Astrocyte (in vitro differentiated cells and primary cell): ENCODE measurements around the gene STRN3. TPM values are rescaled to one million over a fixed set of nuclear protein-coding genes. Genes with fewer than 3 reads are reported as not detected.

Experiments used
- DNase-seq: peaks from one replicate; pipeline ENCODE4 v3.0.0-alpha.2; 2010; ENCODE audit warnings: low read depth
- FAIRE-seq: peaks from 2 replicates; lab custom pipeline; 2011; peaks lifted over from hg19 to GRCh38; lab: Jason Lieb, UNC
- H2AFZ ChIP-seq: 2 replicates; pipeline ENCODE4 v1.6.0; 2012; ENCODE audit warnings: low read depth, low read length, inconsistent platforms
- H3K27ac ChIP-seq: 2 replicates; pipeline ENCODE4 v1.5.1; 2011; ENCODE audit warnings: low read depth, low read length, inconsistent platforms
- H3K27me3 ChIP-seq: 2 replicates; pipeline ENCODE4 v1.6.0; 2011; ENCODE audit warnings: low read length, inconsistent platforms; ENCODE audit not compliant: insufficient read depth
- H3K36me3 ChIP-seq: 2 replicates; pipeline ENCODE4 v1.5.1; 2011; ENCODE audit warnings: low read length, inconsistent platforms; ENCODE audit not compliant: insufficient read depth
- H3K4me1 ChIP-seq: 2 replicates; pipeline ENCODE4 v1.5.1; 2011; ENCODE audit warnings: low read length, inconsistent platforms; ENCODE audit not compliant: insufficient read depth
- H3K4me2 ChIP-seq: 2 replicates; pipeline ENCODE4 v1.6.0; 2012; ENCODE audit warnings: low read length, inconsistent platforms
- H3K4me3 ChIP-seq: 2 replicates; pipeline ENCODE4 v1.5.1; 2011; ENCODE audit warnings: low read depth, mild to moderate bottlenecking, low read length, inconsistent platforms; ENCODE audit not compliant: insufficient read depth
- H3K79me2 ChIP-seq: 2 replicates; pipeline ENCODE4 v1.6.0; 2012; ENCODE audit warnings: mild to moderate bottlenecking, low read length, inconsistent platforms; ENCODE audit not compliant: insufficient read depth
- H3K9ac ChIP-seq: 2 replicates; pipeline ENCODE4 v1.6.0; 2012; ENCODE audit warnings: mild to moderate bottlenecking, low read length, inconsistent platforms
- H3K9me3 ChIP-seq: 2 replicates; pipeline ENCODE4 v1.5.1; 2012; ENCODE audit warnings: low read depth, mild to moderate bottlenecking, low read length, inconsistent platforms; ENCODE audit not compliant: insufficient read depth
- H4K20me1 ChIP-seq: 2 replicates; pipeline ENCODE4 v1.6.0; 2012; ENCODE audit warnings: low read length, inconsistent platforms; ENCODE audit not compliant: insufficient read depth
- H3K27ac Mint-ChIP-seq: one replicate; pipeline ENCODE4 v1.8.0; 2021; ENCODE audit warnings: mild to moderate bottlenecking, mixed read lengths; ENCODE audit not compliant: unreplicated experiment
- H3K27me3 Mint-ChIP-seq: one replicate; pipeline ENCODE4 v1.8.0; 2021; ENCODE audit warnings: low read depth, mixed read lengths; ENCODE audit not compliant: unreplicated experiment
- H3K36me3 Mint-ChIP-seq: one replicate; pipeline ENCODE4 v1.8.0; 2021; ENCODE audit warnings: low read depth, mixed read lengths; ENCODE audit not compliant: unreplicated experiment
- H3K4me1 Mint-ChIP-seq: one replicate; pipeline ENCODE4 v1.8.0; 2021; ENCODE audit warnings: low read depth, mixed read lengths; ENCODE audit not compliant: unreplicated experiment
- H3K4me3 Mint-ChIP-seq: one replicate; pipeline ENCODE4 v1.8.0; 2021; ENCODE audit warnings: mild to moderate bottlenecking, moderate library complexity, mixed read lengths; ENCODE audit not compliant: unreplicated experiment
- H3K9me3 Mint-ChIP-seq: one replicate; pipeline ENCODE4 v1.8.0; 2021; ENCODE audit warnings: mild to moderate bottlenecking, mixed read lengths; ENCODE audit not compliant: unreplicated experiment
- EZH2 ChIP-seq: IDR thresholded peaks from 2 replicates; pipeline ENCODE4 v1.6.1; 2012; ENCODE audit warnings: mild to moderate bottlenecking, low read length, inconsistent platforms; ENCODE audit not compliant: insufficient read depth
- microRNA-seq: library from miRNA; unstranded; fragments of <30 nt; microRNA quantifications from one replicate; pipeline ENCODE4 v1.2.0, GENCODE V29; 2020
- total RNA-seq: library from RNA; stranded (reverse); gene quantifications from 2 replicates; pipeline ENCODE4 v1.2.1, GENCODE V29; 2021
- TF ChIP-seq, protein P1 (sequence below): IDR thresholded peaks from 2 replicates; pipeline ENCODE4 v1.5.1; 2011; ENCODE audit warnings: low read depth, mild to moderate bottlenecking, inconsistent platforms, low read length, moderate library complexity; ENCODE audit not compliant: insufficient read depth

The STRN3 gene
- total RNA-seq, 1 donor from 2014 or later: 48.4 TPM

- no peak for TF ChIP-seq EZH2
- TF ChIP-seq, protein P1, sequence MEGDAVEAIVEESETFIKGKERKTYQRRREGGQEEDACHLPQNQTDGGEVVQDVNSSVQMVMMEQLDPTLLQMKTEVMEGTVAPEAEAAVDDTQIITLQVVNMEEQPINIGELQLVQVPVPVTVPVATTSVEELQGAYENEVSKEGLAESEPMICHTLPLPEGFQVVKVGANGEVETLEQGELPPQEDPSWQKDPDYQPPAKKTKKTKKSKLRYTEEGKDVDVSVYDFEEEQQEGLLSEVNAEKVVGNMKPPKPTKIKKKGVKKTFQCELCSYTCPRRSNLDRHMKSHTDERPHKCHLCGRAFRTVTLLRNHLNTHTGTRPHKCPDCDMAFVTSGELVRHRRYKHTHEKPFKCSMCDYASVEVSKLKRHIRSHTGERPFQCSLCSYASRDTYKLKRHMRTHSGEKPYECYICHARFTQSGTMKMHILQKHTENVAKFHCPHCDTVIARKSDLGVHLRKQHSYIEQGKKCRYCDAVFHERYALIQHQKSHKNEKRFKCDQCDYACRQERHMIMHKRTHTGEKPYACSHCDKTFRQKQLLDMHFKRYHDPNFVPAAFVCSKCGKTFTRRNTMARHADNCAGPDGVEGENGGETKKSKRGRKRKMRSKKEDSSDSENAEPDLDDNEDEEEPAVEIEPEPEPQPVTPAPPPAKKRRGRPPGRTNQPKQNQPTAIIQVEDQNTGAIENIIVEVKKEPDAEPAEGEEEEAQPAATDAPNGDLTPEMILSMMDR: no peak
- Histone ChIP-seq H2AFZ (no peak overlapping the region), H3K4me1 (no peaks in the 10 kb centered on the region), H3K9ac (no peak overlapping the region), H3K4me2 (no peak overlapping the region), H4K20me1 (no peaks in the 10 kb centered on the region), H3K9me3 (no peaks in the 10 kb centered on the region), H3K4me3 (no peak overlapping the region), H3K27me3 (no peaks in the 10 kb centered on the region), H3K79me2 (no peaks in the 10 kb centered on the region), H3K36me3 (no peaks in the 10 kb centered on the region), H3K27ac (no peak overlapping the region)
- peaks cover 2% of the 10 kb centered on the region for H3K9me3 Mint-ChIP-seq
- H3K4me1 Mint-ChIP-seq: no peaks in the 10 kb centered on the region
- H3K36me3 Mint-ChIP-seq: no peaks in the 10 kb centered on the region
- DNase-seq (no peak), FAIRE-seq (no peak)
- no peak overlapping the region for H3K4me3 Mint-ChIP-seq
- no peak overlapping the region for H3K27ac Mint-ChIP-seq
- H3K27me3 Mint-ChIP-seq: peaks cover 4% of the 10 kb centered on the region
Measured at GRCh38 chr14:30849354-30849753, 176.8 kb downstream of the STRN3 start.

DNA sequence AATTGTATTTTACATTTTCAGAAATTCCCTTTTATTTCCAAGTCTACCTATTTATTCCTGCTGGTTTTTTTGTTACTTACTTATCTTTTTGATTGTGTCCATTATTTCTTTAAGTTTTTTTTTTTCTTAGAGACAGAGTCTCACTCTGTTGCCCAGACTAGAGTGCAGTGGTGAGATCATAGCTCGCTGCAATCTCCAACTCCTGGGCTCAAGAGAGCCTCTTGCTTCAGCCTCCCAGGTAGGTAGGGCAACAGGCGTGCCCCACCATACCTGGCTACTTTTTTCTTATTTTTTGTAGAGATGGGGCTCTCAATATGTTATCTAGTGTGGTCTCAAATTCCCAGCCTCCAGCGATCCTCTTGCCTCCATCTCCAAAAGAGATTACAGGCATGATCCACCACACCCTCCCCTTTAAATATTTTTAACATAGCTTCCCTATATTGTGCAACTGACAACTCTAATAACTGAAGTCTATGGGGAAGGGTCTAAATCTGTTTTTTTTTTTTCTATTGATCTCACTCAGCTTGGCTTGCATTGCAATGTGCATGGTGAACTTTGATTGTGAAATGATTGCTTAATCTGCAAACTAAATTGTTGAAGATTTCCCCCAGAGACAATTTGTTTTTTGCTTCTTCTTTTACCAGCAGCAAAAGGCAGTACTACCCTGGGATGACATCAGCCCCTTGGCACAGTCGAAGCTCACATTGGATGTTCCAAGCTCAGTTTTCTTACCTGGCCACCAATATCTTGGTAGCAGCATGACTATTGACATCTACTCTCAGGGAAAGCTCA, 177.5 kb downstream of the STRN3 start:
- no peak overlapping the region for H3K4me3 Mint-ChIP-seq
- Histone ChIP-seq H3K4me3 (no peak overlapping the region), H3K4me2 (no peak overlapping the region), H3K27me3 (no peaks in the 10 kb centered on the region), H4K20me1 (no peaks in the 10 kb centered on the region), H2AFZ (no peak overlapping the region), H3K9ac (no peak overlapping the region), H3K4me1 (no peaks in the 10 kb centered on the region), H3K27ac (no peak overlapping the region), H3K79me2 (no peaks in the 10 kb centered on the region), H3K9me3 (no peaks in the 10 kb centered on the region), H3K36me3 (no peaks in the 10 kb centered on the region)
- H3K4me1 Mint-ChIP-seq: no peaks in the 10 kb centered on the region
- H3K36me3 Mint-ChIP-seq: no peaks in the 10 kb centered on the region
- H3K9me3 Mint-ChIP-seq: peaks cover 2% of the 10 kb centered on the region
- no peak overlapping the region for H3K27ac Mint-ChIP-seq
- DNase-seq: no peak
- H3K27me3 Mint-ChIP-seq: peaks cover 4% of the 10 kb centered on the region
- FAIRE-seq: no peak
- no peak for TF ChIP-seq EZH2
- TF ChIP-seq, protein P1: no peak

Small RNAs within 50 kb of the gene (microRNA-seq; reads per million reads assigned to microRNA genes)
- 34.2 reads per million, percentile 53 among the genes with 10 or more reads in this experiment for gene MIR624

Other genes with a start within 250 kb of the STRN3 start
- gene COCH, start 151.8 kb downstream of the STRN3 start, total RNA-seq: 0.79 and 0.87 TPM in 2 replicates
- gene AP4S1, start 730 bp downstream of the STRN3 start, total RNA-seq: 5.7 TPM in 2 replicates
- 101 and 110 TPM in 2 replicates for gene HECTD1, start 181.4 kb upstream of the STRN3 start, total RNA-seq